HepG2 (cell line): Measurements from ENCODE around the gene ACACB. TPM values are rescaled to one million over a fixed set of nuclear protein-coding genes. Genes with fewer than 3 reads are reported as not detected.

Experiments used
- BRCA1 ChIP-seq: sonication (generic); formaldehyde crosslinking; IDR thresholded peaks from 2 replicates; pipeline ENCODE4 v1.4.0; 2020; ENCODE audit warnings: missing genetic modification reagents
- EEA1 ChIP-seq: sonication (generic); formaldehyde crosslinking; IDR thresholded peaks from 2 replicates; pipeline ENCODE4 v1.5.1; 2020; ENCODE audit warnings: mild to moderate bottlenecking, missing genetic modification reagents, borderline replicate concordance
- GZF1 ChIP-seq: sonication (generic); formaldehyde crosslinking; IDR thresholded peaks from 2 replicates; pipeline ENCODE4 v1.5.1; 2020; ENCODE audit warnings: mild to moderate bottlenecking, missing genetic modification reagents
- IKZF4 ChIP-seq: sonication (generic); formaldehyde crosslinking; IDR thresholded peaks from 2 replicates; pipeline ENCODE4 v1.5.1; 2020; ENCODE audit warnings: borderline replicate concordance, mild to moderate bottlenecking, low read depth, missing genetic modification reagents; ENCODE audit errors: not compliant biosample characterization
- KLF11 ChIP-seq: IDR thresholded peaks from 2 replicates; pipeline ENCODE4 v1.6.1; 2016; ENCODE audit warnings: missing compliant biosample characterization
- KLF12 ChIP-seq: sonication (generic); formaldehyde crosslinking; IDR thresholded peaks from 2 replicates; pipeline ENCODE4 v1.4.0; 2020; ENCODE audit warnings: missing genetic modification reagents, borderline replicate concordance
- LCORL ChIP-seq, 2 experiments: fragments of 450-650 bp in 1 of 2; sonication (generic) in 1 of 2; formaldehyde crosslinking in 1 of 2; IDR thresholded peaks; 2 replicates each; pipeline versions ENCODE4 v1.5.0 to v1.6.1; 2017 to 2020; ENCODE audit warnings: antibody characterized with exemption in 1 of 2, missing genetic modification reagents in 1 of 2
- MED13 ChIP-seq: sonication (generic); formaldehyde crosslinking; IDR thresholded peaks from 2 replicates; pipeline ENCODE4 v1.5.0; 2020; ENCODE audit warnings: missing genetic modification reagents
- NONO ChIP-seq, 2 experiments: fragments of 450-650 bp in 1 of 2; sonication (generic) in 1 of 2; formaldehyde crosslinking in 1 of 2; IDR thresholded peaks in 1 of 2; conservative IDR thresholded peaks in 1 of 2; 2 replicates each; pipeline versions ENCODE4 v1.6.1 to v1.8.0; 2017 to 2022; ENCODE audit warnings: mild to moderate bottlenecking in 1 of 2, missing genetic modification reagents in 1 of 2, moderate library complexity in 1 of 2
- SALL1 ChIP-seq: sonication (generic); formaldehyde crosslinking; IDR thresholded peaks from 2 replicates; pipeline ENCODE4 v1.8.0; 2022; ENCODE audit warnings: mild to moderate bottlenecking, missing genetic modification reagents
- SP140L ChIP-seq: sonication (generic); formaldehyde crosslinking; IDR thresholded peaks from 2 replicates; pipeline ENCODE4 v1.4.0; 2020; ENCODE audit warnings: missing genetic modification reagents, borderline replicate concordance
- polyA plus RNA-seq, 8 experiments: library from polyadenylated mRNA; depleted of rRNA in 3 of 8; stranded (reverse) in 7 of 8; unstranded in 1 of 8; fragments of >200 nt; fragmentation: Illumina TruSeq in 4 of 8; extraction: Trizol in 4 of 8; gene quantifications; 2 replicates each; pipeline versions ENCODE4 v1.2.1 to v1.2.3, GENCODE V29; 2011 to 2016; ENCODE audit warnings: low read depth in 4 of 8, missing spikeins in 1 of 8, mixed read lengths in 1 of 8; ENCODE audit not compliant: insufficient read depth in 1 of 8
- total RNA-seq, 5 experiments: library from RNA; depleted of rRNA; stranded (reverse); fragments of >200 nt; fragmentation: Illumina TruSeq; extraction: Trizol; gene quantifications; 2 replicates each; pipeline ENCODE4 v1.2.3, GENCODE V29; 2016; ENCODE audit warnings: low read depth in 1 of 5
- TF ChIP-seq, protein P1 (sequence below): sonication (generic); formaldehyde crosslinking; IDR thresholded peaks from 2 replicates; pipeline ENCODE4 v1.5.0; 2020; ENCODE audit warnings: mild to moderate bottlenecking, missing genetic modification reagents
- TF ChIP-seq, protein P2 (sequence below): sonication (generic); formaldehyde crosslinking; IDR thresholded peaks from 2 replicates; pipeline ENCODE4 v1.8.1; 2022; ENCODE audit warnings: mild to moderate bottlenecking, missing genetic modification reagents
- TF ChIP-seq, protein P3 (sequence below): sonication (generic); formaldehyde crosslinking; conservative IDR thresholded peaks from 2 replicates; pipeline ENCODE4 v1.8.1; 2023; ENCODE audit warnings: missing genetic modification reagents
- TF ChIP-seq, protein P4 (sequence below): sonication (generic); formaldehyde crosslinking; IDR thresholded peaks from one replicate; pipeline ENCODE4 v1.5.1; 2020; ENCODE audit warnings: mild to moderate bottlenecking, missing genetic modification reagents; ENCODE audit errors: not compliant biosample characterization

ACACB gene
- total and polyA plus RNA-seq, 2 of the 13 experiments (the other 11 are each of a cell fraction or from before 2014, with no cell fraction given), result 6.2 to 8.6 TPM

GRCh38 chr12:109110988-109111495 is 5.3 kb upstream of the ACACB start (continued):
- TF ChIP-seq, protein P1, sequence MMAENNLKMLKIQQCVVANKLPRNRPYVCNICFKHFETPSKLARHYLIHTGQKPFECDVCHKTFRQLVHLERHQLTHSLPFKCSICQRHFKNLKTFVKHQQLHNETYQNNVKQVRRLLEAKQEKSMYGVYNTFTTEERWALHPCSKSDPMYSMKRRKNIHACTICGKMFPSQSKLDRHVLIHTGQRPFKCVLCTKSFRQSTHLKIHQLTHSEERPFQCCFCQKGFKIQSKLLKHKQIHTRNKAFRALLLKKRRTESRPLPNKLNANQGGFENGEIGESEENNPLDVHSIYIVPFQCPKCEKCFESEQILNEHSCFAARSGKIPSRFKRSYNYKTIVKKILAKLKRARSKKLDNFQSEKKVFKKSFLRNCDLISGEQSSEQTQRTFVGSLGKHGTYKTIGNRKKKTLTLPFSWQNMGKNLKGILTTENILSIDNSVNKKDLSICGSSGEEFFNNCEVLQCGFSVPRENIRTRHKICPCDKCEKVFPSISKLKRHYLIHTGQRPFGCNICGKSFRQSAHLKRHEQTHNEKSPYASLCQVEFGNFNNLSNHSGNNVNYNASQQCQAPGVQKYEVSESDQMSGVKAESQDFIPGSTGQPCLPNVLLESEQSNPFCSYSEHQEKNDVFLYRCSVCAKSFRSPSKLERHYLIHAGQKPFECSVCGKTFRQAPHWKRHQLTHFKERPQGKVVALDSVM (CRISPR knock-in tag), result no peak
- TF ChIP-seq, protein P2, sequence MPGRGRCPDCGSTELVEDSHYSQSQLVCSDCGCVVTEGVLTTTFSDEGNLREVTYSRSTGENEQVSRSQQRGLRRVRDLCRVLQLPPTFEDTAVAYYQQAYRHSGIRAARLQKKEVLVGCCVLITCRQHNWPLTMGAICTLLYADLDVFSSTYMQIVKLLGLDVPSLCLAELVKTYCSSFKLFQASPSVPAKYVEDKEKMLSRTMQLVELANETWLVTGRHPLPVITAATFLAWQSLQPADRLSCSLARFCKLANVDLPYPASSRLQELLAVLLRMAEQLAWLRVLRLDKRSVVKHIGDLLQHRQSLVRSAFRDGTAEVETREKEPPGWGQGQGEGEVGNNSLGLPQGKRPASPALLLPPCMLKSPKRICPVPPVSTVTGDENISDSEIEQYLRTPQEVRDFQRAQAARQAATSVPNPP, result no peak
- TF ChIP-seq EEA1 (CRISPR knock-in tag) (0 out of 2 replicates have a peak, but pooled peaks have one; percentile 45), SP140L (CRISPR knock-in tag) (no peak), NONO (IDR thresholded peaks at IDR 0.05) (no peak), NONO (CRISPR knock-in tag; conservative IDR thresholded peaks at IDR 0.05) (peak; percentile 58; the same call in 1 of the 2 replicates), GZF1 (CRISPR knock-in tag) (no peak), KLF11 (CRISPR knock-in tag) (0 out of 2 replicates have a peak, but pooled peaks have one; percentile 23), KLF12 (CRISPR knock-in tag) (no peak), IKZF4 (CRISPR knock-in tag) (no peak), MED13 (CRISPR knock-in tag) (no peak), LCORL (IDR thresholded peaks at IDR 0.05) (no peak), LCORL (CRISPR knock-in tag; IDR thresholded peaks at IDR 0.05) (0 out of 2 replicates have a peak, but pooled peaks have one; percentile 39), SALL1 (peak; percentile 62), BRCA1 (no peak)
- TF ChIP-seq, protein P3, sequence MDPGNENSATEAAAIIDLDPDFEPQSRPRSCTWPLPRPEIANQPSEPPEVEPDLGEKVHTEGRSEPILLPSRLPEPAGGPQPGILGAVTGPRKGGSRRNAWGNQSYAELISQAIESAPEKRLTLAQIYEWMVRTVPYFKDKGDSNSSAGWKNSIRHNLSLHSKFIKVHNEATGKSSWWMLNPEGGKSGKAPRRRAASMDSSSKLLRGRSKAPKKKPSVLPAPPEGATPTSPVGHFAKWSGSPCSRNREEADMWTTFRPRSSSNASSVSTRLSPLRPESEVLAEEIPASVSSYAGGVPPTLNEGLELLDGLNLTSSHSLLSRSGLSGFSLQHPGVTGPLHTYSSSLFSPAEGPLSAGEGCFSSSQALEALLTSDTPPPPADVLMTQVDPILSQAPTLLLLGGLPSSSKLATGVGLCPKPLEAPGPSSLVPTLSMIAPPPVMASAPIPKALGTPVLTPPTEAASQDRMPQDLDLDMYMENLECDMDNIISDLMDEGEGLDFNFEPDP (CRISPR knock-in tag), result no peak
- TF ChIP-seq, protein P4, sequence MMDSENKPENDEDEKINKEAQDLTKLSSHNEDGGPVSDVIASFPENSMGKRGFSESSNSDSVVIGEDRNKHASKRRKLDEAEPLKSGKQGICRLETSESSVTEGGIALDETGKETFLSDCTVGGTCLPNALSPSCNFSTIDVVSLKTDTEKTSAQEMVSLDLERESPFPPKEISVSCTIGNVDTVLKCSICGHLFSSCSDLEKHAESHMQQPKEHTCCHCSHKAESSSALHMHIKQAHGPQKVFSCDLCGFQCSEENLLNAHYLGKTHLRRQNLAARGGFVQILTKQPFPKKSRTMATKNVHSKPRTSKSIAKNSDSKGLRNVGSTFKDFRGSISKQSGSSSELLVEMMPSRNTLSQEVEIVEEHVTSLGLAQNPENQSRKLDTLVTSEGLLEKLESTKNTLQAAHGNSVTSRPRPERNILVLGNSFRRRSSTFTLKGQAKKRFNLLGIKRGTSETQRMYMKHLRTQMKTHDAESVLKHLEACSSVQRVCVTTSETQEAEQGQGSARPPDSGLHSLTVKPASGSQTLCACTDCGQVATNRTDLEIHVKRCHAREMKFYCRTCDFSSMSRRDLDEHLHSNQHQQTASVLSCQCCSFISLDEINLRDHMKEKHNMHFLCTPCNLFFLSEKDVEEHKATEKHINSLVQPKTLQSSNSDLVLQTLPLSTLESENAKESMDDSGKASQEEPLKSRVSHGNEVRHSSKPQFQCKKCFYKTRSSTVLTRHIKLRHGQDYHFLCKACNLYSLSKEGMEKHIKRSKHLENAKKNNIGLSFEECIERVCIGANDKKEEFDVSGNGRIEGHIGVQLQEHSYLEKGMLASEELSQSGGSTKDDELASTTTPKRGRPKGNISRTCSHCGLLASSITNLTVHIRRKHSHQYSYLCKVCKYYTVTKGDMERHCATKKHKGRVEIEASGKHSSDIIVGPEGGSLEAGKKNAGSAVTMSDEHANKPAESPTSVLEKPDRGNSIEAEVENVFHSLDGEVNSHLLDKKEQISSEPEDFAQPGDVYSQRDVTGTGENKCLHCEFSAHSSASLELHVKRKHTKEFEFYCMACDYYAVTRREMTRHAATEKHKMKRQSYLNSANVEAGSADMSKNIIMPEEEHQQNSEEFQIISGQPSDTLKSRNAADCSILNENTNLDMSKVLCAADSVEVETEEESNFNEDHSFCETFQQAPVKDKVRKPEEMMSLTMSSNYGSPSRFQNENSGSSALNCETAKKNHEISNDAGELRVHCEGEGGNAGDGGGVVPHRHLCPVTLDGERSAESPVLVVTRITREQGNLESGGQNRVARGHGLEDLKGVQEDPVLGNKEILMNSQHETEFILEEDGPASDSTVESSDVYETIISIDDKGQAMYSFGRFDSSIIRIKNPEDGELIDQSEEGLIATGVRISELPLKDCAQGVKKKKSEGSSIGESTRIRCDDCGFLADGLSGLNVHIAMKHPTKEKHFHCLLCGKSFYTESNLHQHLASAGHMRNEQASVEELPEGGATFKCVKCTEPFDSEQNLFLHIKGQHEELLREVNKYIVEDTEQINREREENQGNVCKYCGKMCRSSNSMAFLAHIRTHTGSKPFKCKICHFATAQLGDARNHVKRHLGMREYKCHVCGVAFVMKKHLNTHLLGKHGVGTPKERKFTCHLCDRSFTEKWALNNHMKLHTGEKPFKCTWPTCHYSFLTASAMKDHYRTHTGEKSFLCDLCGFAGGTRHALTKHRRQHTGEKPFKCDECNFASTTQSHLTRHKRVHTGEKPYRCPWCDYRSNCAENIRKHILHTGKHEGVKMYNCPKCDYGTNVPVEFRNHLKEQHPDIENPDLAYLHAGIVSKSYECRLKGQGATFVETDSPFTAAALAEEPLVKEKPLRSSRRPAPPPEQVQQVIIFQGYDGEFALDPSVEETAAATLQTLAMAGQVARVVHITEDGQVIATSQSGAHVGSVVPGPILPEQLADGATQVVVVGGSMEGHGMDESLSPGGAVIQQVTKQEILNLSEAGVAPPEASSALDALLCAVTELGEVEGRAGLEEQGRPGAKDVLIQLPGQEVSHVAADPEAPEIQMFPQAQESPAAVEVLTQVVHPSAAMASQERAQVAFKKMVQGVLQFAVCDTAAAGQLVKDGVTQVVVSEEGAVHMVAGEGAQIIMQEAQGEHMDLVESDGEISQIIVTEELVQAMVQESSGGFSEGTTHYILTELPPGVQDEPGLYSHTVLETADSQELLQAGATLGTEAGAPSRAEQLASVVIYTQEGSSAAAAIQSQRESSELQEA (CRISPR knock-in tag), result peak; percentile 55
